ENCODE measurements around the gene TPT1.

The TPT1 gene

DNA sequence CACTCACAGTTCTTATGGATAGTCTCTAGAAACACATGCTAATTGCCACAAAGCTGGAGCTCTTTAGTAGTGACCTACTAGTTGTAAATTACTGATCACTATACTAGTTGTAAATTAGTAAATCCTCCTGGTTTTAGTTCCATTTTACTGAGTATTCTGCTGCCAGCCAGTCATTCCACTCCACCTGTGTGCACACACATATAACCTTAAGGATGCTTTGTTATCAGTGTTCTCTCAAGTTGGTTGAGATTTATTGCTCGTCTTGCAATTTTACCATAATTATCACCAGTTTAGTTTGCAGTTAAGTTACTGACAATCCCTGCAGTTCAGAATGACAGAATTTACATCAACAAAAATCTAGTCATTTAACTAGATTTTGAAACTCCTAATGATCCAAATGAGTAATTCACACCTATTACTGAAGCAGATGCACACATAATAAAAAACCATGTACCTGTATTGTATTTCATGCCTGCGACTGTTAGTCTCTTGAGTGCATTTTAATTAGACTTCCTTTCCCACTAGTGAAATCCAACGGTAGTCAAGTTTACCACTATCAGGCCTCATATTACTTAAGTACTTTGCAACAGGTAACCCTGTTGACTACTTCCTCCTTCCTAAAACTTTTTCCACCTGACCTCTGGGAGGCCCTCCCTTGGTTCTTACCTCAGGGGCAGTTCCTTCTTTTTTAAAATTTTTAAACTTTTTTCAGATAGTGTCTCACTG lies 7.6 kb downstream of the TPT1 start:
- FAIRE-seq: no peak

DNA sequence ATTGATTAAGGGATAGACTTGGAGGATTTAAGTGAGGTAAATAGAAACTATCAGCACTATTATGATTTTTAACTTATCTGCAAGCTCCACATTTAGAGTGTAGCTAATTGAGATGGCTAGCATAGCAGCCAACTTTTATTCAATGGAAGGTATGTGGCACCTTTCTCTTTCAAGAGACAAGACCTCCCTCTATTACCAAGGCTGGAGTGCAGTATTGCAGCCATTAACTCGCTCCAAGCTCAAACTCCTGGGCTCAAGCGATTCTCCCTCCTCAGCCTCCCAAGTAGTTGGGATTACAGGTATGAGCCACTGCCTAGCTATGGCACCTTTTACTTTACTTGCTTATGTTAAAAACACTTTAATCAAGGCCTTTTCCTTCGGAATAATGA lies 8.2 kb downstream of the TPT1 start:
- no peak for FAIRE-seq

DNA sequence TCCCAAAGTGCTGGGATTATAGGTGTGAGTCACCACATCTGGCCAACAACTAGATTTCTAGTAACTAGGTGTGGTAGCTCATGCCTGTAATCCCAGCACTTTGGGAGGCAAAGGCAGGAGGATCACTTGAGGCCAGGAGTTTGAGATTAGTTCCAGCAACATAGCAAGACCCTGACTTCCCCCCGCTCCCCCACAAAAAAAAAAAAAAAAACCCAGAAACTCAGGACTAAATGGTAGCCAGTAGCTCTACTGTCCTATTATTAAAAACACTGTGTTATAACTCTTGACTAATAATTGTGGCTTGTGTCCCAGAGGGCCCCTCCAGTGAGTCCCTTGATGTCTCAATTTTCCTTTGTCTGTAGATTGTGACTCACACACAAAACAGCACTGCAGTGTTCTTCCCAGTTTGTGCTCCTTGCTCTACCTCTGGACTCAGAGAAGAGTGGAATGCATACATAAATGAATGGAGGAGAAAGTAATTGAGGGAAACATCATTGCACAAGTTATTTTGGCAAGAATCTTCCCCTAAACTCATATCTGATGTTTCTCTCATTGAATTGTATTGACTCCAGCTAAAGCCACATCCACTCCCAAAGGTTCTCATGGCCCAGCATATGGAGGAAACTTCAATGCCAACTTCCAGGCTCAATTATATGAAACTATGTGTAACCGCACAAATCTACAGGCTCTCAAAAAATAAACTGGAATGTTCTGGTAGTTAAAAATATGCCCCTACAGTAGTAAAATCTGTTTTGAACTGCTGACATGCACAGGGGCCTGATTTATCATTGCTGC lies 8.8 kb downstream of the TPT1 start:
- FAIRE-seq: no peak

DNA sequence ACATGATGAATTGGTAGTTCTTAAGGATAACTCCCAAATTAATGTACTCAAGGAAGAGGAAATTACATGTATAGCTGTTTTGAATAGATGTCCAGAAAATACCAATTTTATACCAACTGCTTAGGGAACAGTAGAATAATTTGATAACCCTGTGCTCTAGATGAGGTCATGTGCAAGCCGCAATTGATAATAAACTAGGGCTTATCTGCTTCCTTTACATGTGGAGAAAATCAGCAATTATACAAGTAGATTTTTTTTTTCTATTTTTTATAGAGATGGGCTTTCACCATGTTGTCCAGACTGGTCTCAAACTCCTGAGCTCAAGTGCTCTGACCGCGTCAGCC lies 9.3 kb downstream of the TPT1 start:
- FAIRE-seq: no peak

DNA sequence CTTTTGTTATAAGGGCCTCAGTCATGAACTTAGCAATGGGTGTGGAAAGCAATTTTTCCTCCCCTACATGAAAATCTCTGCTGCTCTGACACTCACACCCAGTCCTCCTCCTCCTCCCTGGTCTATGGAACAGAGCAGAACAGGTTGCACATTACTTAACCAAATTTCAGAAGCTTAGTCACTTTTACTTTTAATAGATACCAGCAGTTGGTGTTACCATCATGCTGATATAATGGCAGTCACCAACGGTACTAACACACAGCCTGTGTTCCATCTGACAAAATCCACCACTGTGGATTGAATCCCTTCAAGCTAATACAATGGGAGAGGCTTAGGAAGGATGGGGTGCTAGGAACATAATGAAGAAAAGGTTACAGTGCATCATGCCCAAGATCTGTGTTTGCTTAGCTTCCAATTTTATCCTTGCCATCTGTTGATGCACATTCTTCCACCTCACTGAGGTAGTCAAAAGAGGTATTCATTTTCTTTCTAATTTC lies 9.8 kb downstream of the TPT1 start:
- FAIRE-seq: no peak

DNA sequence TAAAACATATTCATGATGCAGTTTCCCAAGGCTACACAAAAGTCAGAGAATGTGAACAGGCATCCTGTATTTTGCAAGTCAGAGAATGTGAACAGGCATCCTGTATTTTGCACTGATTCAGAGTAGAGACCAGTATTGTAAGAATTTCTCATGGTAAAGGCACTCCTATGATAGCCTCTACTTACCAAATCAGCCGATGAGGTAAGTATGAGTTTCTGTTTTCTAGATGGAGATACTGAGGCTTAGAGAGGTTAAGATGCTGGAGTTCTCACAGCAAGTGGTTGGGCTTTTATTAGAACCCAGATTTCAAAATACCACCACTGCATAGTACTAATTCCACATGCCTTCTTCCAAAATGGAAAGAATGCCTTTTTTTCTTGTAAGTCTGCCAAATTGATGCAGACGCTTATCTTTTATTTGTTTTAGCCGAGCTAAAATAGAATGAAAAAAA lies 12.3 kb downstream of the TPT1 start:
- FAIRE-seq: no peak

DNA sequence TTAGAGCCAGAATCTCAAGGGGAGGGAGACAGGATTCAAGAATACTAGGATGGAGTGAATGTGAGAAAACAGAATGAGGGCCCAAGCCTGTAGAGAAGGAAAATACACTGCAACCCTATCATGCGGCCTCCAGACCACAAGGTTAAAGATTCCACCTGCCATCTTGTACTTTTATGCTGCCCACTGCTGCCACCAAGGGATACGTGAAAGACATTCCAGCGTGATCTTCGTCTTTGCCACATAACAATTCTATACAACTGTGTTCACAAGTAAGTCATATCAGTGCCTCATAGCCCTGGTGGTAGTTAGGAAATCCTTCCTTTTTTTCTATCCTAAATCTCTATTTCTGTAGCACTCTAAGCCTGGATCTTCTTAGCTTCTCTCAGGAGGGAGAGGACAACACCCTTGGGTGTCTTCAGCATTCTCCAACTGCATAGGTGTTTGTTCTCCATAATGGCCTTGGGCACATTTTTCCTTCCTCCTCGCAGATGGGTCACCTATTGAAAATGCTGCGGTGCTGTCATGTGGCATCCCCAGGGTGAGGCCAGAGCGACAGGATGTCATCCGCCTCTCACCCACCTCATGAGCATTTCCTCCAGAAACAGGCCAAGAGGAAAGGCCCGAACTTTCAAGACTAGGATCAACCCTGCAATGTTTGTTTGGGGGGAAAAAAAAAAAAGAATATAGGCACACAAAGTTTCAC lies 13.6 kb downstream of the TPT1 start:
- no peak for FAIRE-seq

DNA sequence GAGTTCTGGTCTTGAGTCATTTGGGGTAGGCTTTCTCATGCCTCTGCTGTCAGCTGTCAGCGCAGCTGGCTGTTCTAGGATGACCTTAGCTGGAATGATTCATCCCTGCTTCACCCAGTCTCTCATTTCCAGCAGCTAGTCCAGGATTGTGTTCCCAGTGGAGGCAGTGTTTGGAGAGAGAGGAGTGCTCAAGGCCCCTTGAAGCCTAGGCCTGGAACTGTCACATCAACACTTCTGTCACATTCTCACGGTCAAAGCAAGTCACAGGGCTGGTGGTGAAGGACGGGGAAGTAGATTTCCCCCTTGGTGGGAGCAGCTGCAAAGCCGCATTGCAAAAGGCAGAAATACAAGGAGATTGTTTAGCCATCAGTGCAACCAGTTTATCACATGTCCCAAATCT lies 15.2 kb downstream of the TPT1 start:
- no peak for FAIRE-seq

DNA sequence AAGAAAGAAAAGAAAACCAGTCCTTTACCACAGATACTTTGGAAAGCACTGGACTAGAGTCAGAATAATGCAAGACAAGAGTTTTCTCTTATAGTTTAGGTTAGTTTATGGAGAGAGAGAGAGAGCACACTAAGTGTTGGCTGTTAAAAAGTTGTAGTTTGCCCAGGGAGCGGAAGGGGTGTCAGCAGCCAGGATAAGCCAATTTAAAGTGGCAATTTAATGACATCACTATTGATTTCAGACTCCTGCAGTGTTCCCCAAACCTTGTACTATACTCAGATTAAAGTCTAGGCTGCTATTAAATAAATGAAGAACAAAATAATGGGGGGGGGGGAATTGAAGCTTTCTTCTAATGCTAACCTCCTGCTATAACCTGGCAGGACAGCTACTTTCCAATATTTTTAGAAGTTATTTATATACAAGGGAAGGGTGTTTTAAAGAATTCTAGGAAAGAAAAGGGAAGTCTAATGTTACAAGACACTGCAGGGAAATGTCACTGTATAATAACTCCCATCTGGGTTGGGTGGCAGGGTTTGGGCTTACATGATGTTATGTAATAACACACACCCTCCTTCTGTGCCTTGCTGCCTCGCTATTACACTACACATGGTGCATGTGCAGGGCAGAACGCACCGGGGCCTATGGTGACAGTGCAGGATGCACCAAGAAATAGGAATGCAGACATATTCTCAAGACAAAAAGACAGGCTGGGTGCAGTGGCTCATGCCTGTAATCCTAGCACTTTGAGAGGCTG lies 19.9 kb downstream of the TPT1 start:
- no peak for FAIRE-seq

DNA sequence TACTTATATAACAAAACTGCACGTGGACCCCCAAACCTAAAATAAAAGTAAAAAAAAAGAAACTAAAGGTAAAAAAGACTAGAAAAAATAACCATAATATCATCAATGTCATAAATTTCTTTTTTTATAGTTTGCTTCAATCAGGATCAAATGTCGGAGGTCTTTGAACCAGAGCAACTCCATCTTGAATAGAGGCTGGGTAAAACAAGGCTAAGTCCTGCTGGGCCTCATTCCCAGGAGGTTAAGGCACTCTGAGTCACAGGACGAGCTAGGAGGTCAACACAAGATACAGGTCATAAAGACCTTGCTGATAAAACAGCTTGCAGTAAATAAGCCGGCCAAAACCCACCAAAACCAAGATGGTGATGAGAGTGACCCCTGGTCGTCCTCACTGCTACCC lies 24.0 kb downstream of the TPT1 start:
- no peak for FAIRE-seq

DNA sequence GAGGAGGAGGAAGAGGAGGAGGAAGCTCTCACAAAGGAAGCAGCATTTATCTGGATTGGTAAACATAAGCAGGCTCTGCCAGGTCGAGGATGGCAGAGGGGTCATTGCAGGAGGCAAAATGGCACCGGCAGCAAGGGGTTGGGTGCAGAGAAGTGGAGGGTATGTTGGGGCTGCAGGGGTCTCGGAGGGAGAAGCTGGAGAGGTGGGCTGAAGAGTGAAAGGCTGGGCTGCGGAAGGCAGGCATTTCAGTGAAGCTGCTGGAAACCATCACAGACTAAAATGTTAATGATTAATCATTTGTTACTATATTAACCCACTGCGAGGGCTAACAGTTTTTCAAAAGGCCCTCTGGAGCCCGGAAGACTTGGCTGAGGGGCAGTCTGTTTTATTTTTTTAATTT lies 24.6 kb downstream of the TPT1 start:
- FAIRE-seq: no peak

DNA sequence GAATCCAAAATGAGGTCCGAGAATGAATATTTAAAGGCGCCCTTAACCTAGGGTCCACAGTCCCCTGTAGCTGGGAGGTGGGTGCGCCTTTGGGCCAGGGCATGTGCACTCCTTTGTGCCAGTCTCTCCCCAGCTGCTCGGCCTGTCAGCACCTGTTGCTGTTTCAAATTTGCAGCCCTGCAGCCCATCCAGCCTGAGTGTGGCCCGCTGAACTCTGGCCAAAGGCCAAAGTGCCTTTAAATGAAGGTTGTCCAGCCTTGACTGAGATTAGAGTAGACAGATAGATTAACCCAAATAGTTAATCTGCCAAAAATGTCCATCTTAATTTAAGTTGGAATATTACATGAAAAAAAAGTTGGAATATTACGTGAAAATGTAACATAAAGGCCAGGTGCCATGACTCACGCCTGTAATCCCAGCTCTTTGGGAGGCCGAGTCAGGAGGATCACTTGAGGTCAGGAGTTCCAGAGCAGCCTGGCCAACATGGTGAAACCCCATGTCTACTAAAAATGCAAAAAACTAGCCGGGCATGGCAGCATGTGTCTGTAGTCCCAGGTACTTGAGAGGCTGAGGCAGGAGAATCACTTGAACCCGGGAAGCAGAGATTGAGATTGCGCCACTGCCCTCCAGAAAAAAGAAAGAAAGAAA lies 25.3 kb downstream of the TPT1 start:
- FAIRE-seq: no peak

DNA sequence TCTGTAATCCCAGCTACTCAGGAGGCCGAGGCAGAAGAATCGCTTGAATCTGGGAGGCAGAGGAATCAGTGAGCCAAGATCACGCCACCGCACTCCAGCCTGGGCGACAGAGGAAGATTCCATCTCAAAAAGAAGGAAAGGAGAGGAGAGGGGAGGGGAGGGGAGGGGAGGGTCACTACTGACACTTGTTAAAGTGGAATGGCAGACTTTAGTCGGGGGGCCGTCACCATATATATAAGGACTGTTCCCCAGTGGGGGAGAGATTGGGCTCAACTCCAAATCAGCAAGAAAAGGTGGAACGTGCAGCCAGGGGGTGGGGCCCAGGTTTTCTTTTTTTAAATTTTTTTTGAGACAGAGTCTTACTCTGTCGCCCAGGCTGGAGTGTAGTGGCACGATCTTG lies 26.2 kb downstream of the TPT1 start:
- FAIRE-seq: no peak

DNA sequence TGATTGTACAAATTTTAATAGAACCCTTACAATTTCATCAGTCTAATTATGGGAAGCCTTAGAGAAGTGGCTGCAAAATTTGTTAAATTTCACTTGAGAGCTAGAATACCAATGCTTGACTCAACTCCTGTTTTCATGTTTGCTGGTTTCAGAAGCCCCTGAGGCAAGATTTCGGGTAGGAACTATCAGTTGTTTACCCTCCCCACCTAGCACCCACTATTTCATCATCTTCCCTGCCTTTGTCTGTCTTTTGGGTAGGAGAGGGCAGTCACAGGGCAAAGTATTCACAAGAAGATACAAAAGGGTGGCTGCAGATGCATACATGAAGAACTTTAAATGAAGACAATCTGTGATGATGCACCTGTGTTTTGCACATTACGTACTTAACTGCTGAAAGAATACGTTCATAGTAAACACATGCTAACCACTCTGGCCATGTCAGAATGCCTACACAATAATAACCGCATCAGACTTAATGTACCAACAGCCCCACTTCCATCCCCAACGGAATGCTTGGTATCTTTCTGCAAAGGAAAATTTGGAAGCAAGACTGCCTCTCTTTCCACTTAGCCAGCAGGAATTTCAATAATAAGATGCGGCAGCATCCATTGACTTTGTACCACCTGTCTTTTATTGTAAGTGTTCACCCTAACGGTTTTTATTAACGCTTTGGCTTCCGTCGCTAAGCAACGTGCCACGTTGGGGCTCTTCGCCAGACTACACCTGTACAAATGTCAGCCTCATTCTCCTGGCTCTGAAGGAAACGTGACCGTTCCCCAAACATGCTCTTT lies 30.4 kb downstream of the TPT1 start:
- no peak for FAIRE-seq

DNA sequence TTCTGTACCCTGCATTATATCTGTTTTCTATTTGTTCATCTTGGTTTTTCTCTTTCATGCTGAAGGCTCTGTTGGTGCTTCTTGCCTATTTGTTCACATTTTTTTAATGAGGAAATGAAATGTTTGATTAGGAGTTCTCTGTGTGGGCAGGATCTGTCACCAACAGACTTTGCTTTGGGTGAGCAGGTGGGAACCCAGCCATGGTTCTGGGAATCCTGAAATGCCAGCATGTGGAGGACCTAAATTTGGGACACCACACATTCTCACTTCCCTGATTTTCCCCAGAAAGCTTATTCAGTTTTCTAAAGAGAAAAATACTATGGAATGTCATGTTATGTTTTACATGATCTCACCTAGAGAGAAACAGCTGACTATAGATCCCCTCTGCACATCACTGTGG lies 34.0 kb downstream of the TPT1 start:
- FAIRE-seq: no peak

DNA sequence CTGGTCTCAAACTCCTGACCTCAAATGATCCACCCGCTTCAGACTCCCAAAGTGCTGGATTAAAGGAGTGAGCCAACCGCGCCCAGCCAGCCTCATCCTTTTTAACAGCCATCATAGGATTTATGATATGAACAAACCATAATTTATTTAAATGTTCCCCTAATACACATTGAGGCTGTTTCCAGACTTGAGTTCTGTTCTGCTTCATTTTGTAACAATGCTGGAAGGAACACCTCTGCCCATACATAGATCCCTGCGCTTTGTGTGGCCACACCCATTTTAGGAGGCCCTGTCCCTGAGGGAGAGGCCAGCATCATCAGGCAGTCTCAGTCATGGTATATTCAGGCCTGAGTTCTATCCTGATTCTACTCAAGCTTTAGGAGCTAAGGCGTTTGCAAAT lies 35.9 kb downstream of the TPT1 start:
- FAIRE-seq: no peak

DNA sequence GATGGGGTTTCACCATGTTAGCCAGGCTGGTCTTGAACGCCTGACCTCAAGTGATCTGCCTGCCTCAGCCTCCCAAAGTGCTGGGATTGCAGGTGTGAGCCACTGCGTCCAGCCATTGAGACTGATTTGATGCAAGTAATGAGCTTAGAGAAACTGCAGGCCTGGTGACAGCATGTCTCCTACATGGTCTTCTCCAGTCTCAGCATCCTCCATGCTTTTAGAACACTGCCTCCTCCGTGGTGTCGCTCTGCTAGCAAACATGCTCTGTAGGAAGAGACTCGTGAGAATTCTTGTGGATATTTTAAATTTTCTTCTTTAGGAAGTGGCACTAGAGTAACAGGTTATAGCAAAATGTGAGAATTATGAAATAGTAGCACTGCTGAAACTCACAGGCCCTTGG lies 37.1 kb downstream of the TPT1 start:
- FAIRE-seq: no peak

DNA sequence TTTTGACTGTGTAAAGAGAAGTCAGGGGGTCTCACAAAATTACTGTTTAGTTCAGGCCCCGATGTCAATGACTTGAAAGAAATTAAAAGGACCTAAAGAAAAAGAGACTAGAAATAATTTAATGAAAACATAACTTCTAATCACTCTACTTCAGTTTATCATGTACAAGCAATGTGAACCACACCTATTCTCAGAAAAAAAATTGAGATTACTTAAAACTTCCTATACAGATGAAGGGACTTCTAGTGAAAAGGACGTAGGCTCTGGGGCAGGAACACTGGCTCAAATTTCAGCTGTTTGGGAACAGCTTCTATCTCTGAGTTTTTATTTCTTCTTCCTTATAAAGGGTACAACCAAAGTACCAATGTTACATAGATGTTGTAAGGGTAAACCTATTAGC lies 38.0 kb downstream of the TPT1 start:
- no peak for FAIRE-seq

DNA sequence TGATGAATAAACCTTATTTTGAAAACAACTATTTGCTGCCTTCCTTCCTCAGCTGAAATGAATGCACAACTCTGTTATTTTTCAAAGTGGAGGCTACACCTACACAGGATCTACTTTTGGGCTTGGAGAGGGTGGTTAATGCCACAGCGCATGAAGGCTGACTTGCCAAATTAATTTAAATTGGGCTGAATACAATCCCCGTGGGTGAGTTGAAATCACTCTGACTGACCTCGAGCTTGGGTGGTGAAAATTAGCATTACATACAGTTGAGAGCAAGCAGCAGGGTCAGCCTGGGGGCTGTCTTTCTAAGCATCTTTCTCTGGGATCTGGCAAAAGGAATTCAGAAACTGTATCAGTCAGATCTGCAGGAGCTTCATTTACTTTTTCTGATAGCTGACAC lies 38.5 kb downstream of the TPT1 start:
- no peak for FAIRE-seq

DNA sequence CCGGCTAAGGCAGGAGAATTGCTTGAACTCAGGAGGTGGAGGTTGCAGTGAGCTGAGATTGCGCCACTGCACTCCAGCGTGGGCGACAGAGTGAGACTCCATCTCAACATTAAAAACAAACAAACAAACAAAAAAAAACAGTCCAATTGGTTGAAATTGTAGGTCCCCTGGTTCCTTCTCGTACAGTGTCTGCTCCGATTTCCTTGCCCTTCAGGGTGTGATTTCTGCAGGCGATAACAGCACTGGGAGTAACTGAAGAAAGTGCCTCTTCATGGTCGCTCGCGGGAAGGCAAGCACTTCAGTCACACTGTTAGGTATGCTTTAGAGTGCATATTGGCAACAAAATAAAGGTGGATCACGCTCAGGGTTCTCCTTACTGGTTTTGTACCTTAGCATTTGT lies 39.7 kb downstream of the TPT1 start:
- no peak for FAIRE-seq

DNA sequence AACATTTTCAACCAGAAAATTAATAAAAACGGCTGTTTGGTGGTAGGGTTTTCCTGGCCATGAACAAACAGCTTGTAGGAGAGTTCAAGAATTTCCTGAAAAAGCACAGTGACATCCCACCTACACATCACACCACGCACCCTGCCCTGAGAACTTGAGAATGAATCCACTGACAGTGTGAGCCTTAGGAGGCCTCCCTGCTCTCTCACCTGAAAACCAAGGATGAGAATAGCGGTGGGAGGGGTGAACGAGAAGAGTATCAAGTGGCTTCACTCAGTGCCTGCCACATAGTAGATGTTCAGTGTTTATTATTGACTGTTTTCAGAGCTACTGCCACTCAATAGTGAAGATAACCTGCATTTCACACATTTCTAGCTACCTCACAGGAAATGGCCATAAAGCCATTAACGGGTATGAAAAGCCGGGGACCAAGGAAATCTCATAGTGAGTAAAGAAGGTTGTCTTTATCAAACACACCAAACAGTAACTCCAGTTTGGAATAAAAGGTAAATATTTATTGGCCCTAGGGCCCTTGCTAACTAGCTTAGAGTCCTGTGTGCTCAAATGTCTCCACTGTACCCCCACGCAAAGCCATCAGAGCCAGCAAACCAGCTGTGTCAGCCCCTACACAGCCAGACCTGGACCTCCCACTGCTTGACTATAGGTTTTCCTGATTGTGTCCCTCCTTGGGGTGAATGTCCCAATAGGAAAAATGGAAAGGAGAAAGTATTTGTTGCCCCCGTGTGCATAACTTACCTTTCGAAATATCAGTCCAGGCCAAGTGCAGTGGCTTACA lies 40.6 kb downstream of the TPT1 start:
- no peak for FAIRE-seq
